GM12873 (cell line): ENCODE data around the gene LBX1.
A peak's percentile ranks its signal among the peaks of the same experiment; 100 is the strongest.

Source experiments
- TF ChIP-seq, protein P1 (sequence below): IDR thresholded peaks from 2 replicates; pipeline ENCODE4 v1.5.1; 2012; ENCODE audit warnings: low read depth, mild to moderate bottlenecking, moderate library complexity, low read length, control low read depth; ENCODE audit not compliant: insufficient read depth; ENCODE audit errors: missing control alignments

Gene LBX1

DNA sequence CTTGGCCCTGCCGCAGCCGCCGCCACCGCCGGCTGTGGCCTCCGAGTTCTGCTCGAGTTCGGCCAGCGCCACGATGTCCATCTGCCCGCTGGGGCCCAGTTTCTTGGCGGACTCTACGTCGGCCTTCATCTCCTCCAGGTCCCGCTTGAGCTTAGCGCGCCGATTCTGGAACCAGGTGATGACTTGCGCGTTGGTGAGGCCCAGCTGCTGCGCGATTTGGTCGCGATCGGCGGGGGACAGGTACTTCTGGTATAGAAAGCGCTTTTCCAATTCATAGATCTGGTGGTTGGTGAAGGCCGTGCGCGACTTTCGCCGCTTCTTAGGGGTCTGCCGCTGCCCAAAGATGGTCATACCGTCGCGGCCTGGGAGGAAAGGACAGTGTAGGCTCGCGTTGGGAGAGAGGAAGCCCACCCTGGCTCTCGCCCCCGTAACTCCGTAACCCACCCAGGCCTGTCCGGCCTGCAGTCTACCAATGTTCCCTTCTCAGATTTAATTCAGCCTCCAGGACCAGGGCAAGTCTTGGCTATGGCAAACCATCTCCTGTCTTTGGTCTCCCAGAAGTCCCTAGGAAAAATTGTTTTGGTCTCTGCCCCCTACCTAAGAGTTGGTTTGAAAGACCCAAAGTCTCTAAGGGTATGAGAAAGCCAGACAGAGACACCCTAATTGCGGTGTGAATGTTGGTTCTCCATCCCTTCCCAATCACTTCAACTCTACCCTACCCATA lies 1.7 kb downstream of the LBX1 start:
- TF ChIP-seq, protein P1, sequence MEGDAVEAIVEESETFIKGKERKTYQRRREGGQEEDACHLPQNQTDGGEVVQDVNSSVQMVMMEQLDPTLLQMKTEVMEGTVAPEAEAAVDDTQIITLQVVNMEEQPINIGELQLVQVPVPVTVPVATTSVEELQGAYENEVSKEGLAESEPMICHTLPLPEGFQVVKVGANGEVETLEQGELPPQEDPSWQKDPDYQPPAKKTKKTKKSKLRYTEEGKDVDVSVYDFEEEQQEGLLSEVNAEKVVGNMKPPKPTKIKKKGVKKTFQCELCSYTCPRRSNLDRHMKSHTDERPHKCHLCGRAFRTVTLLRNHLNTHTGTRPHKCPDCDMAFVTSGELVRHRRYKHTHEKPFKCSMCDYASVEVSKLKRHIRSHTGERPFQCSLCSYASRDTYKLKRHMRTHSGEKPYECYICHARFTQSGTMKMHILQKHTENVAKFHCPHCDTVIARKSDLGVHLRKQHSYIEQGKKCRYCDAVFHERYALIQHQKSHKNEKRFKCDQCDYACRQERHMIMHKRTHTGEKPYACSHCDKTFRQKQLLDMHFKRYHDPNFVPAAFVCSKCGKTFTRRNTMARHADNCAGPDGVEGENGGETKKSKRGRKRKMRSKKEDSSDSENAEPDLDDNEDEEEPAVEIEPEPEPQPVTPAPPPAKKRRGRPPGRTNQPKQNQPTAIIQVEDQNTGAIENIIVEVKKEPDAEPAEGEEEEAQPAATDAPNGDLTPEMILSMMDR: no peak

DNA sequence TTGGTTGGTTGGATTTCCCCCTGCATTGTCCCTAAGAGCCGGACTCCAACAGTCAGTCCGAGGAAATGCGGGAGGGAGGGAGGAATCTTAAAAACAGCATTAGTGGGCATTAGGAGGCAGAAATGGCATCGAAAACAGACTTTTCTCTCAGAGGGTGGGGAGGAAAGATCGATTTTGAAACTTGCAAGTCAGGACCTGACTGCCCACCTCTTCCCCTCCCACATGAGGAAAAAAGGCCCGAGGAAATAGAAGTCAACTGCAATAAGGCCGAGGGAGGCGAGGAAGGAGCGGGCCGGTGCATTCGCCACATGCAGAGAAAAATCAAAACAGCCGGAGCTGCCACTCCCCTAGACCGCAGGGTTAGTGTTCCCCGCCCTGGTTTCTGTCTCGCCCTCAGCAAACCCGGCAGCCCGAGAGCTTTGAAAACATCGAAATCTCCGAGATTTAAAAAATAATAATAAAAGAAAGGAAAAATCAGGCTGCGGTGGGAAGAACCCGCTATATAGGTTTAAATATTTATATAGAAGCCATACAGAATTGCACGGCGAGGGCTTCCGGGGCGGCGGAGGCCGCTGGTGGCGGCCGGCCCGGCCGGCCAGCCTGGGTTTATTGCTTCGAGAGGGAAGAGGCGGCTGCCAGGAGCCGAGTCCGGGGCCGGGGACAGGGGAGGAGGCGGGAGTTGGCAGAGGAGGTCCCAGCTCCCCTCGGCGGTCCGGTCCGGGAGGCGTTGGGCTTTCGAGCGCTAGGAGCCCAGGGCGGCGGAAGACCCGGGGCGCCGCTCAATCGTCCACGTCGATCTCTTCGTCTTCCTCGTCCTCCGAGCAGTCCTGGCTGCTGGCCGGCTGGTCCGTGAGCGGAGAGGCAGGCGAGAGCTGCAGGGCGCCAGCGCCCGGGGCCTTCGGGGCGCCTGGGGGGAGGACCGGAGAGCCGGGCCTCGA lies 2.5 kb downstream of the LBX1 start:
- TF ChIP-seq, protein P1: no peak

DNA sequence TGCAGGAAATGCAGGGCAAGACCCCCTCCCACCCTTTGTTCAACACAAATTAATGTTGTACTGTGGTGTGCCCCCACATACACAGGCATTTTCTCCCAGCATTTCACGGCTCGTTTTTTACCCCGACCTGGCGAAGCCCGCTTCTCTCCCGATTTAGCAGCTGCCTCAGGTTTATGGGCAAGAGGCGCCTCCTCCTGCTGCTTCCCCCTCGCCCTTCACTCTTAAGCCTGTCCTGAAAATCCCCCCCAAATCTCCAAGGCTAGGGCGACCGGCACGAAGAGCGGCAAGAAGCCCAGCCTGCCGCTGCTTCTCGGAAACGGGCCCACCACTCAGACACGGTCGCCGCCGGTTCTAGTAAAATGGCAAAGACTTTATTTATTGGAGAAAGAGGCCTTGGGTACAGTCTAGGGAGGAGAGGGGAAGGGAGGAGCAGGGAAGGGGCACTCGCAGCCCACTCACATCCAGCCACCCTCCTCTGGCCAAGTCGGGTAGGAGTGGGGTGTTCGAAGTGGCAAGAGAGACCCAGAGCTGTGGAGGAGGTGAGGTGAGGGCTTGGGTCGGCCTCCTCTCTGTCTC lies 3.3 kb downstream of the LBX1 start:
- TF ChIP-seq, protein P1: no peak

DNA sequence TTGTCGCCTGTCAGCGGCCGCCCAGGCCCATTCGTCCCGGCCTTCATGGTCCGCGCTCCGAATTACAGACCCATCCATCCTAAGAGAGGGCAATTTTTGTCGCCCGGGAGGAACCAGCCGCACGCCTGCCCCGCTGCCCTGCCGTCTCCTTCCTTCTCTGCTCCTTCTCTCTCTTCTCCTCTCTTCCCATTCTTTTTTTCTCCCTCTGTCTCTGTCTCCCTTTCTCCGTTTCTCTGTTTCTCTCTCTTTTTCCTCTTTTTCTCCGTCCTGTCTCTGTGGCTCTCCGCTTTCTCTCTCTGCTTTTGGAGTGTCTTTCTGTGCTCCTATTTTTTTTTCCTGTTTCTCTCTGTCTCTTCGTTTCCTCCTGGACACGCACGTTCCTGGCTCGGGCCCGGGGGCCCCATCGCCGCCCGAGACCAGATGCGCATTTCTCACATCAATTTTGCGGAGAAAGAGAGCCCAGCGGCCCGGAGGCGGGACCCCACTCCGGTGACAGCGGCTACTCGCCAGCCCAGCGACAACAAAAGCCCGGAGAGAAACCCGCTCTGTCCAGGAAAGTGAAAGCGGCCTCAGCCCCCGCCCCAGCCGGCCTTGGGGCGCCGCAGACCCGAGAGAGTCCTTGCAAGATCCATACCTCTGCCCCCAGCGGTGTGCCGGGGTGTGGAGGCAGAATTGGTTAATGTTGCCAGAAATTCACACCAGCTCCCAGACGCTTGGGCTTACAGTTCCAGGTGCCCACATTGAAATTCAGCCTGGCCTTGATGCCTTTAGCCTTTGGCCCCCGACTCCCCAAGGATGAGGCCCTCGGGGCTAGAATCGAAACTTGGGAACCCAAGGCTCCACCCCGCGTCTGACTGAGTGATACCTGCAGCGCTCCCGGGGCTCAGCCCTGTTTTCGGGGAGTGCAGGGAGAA lies 4.1 kb downstream of the LBX1 start:
- TF ChIP-seq, protein P1: peak; percentile 12

DNA sequence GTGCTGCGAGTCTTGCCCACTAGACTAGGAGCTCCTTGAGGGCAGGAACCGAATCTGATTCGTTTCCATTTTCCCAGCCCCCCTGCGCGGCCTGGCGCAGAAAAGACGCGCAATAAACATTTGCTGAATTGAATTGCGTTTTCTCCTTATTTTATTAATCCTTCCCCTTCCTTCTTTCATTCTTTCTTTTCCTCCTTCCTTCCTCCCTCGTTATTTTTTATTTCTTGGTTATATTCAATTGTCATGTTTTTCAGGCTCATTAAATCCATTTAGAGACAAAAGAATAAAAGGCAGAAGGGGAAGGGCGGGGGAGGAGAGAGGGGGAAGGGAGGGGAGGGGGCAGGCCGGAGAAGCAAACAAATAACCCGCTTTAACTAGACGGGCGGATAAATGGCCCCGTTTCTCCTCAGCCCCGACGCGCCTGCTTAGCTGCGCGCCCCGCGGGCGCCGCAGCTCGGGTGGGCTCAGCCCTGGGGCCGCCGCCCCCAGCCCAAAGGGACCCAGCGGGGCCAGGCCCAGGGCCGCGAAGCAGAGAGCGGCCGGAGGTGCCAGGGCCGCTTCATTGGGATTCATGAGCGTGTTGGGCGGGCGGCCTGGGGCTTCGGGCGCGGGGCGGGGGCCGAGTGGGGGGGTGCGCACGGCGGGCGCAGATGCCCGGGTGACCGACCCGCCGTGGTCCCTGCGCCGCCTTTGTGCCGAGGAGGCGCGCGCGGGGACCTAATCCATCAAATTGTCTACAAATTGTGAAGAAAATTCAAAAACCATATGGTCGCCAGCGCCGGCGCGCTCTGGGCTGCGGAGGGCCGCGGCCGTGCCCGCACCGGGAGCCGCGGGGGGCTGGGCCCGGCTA lies 5.0 kb downstream of the LBX1 start:
- TF ChIP-seq, protein P1: no peak

DNA sequence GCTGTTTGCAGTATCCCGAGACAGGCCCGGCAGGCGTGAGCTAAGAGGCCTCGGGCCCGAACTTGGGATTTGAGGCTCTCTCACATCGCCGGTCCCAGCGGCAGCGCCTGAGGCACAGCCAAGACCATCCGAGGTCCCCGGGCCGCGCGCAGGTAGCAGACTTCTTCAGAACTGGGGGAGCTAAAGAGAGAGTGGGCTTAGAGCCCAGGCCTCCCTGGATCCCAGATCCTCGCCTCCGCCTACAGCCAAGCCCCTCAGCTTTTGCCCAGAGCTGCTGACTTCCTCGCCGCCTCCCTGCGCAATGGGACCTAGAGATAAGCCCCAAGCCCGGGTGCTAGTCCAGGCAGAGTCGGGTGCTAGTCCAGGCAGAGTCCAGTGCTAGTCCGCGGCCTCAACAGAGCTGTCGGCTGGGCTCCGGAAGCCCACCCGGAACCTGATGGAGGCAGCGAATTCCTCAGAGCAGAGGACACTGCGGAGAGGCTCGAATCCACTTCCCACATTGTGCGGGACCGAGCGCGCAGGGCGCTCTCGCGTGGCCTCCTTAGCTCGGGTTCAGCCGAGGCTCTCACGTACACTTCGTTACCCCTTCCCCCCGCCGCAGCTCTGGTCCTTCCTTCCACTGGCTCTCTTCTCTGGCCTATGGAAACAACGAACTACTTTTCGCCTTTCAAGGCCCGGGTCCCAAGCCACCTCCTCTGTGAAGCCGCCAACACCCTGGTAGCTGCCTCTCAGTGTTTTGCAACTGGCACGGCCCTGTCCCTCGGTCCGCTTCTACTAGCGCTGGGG lies 5.8 kb downstream of the LBX1 start:
- TF ChIP-seq, protein P1: no peak
